GM12878 (cell line): ENCODE results near the gene FREY1. TPM values are rescaled to one million over a fixed set of nuclear protein-coding genes. Genes with fewer than 3 reads are reported as not detected.

ENCODE experiments used
- ATAC-seq: fragments of 200-7000 bp; cut with Tn5 transposase; 3 replicates; pipeline ENCODE4 v1.9.1; 2020; ENCODE audit warnings: mild to moderate bottlenecking, moderate library complexity
- BruUV-seq: library from RNA; stranded (reverse); fragments of 400-500 nt; replicated peaks from 2 replicates; lab custom pipeline; 2021; lab: Mats Ljungman, UMichigan
- CTCF ChIA-PET: fragments of 300-600 bp; sonication (Branson Sonifier 250); formaldehyde crosslinking; extraction: SDS; loops from one replicate; lab custom pipeline; 2021; ENCODE audit warnings: inconsistent platforms; lab: Yijun Ruan, JAX
- POLR2A ChIA-PET: fragments of 350-600 bp; formaldehyde crosslinking; extraction: SDS; loops from one replicate; lab custom pipeline; 2021; ENCODE audit warnings: inconsistent platforms; lab: Charles Lee
- RAD21 ChIA-PET: fragments of 300-600 bp; sonication (Branson Sonifier 250); formaldehyde crosslinking; loops from one replicate; lab custom pipeline; 2023; ENCODE audit warnings: antibody characterized with exemption; ENCODE audit not compliant: unreplicated experiment; lab: Charles Lee
- SMC1A ChIA-PET: fragments of 300-600 bp; sonication (Branson Sonifier 250); formaldehyde crosslinking; loops from one replicate; lab custom pipeline; 2023; ENCODE audit not compliant: unreplicated experiment, uncharacterized antibody; lab: Charles Lee
- DNase-seq: peaks from one replicate; pipeline ENCODE4 v3.0.0-alpha.2; 2011; ENCODE audit warnings: low read depth, low spot score
- FAIRE-seq: peaks from 3 replicates; lab custom pipeline; 2011; peaks lifted over from hg19 to GRCh38; lab: Jason Lieb, UNC
- H2AFZ ChIP-seq: 2 replicates; pipeline ENCODE4 v1.6.0; 2011; ENCODE audit warnings: low read depth, low read length, control low read depth; ENCODE audit not compliant: control insufficient read depth
- H3K27ac ChIP-seq: 2 replicates; pipeline ENCODE4 v1.5.1; 2011; ENCODE audit warnings: control low read depth; ENCODE audit not compliant: control insufficient read depth, insufficient read depth
- H3K27me3 ChIP-seq, 2 experiments: replicated peaks in 1 of 2; 2 replicates each; pipeline versions ENCODE4 v1.6.0 to v1.6.1; 2011; ENCODE audit warnings: low read length in 1 of 2; ENCODE audit not compliant: control insufficient read depth in 2 of 2, insufficient read depth in 2 of 2
- H3K36me3 ChIP-seq, 2 experiments: 2 replicates each; pipeline ENCODE4 v1.5.1; 2011; ENCODE audit warnings: low read length in 1 of 2; ENCODE audit not compliant: control insufficient read depth in 2 of 2, insufficient read depth in 2 of 2
- H3K4me1 ChIP-seq: 2 replicates; pipeline ENCODE4 v1.6.1; 2011; ENCODE audit warnings: mild to moderate bottlenecking, low read length, moderate library complexity, mixed read lengths; ENCODE audit not compliant: control insufficient read depth, insufficient read depth
- H3K4me2 ChIP-seq: 2 replicates; pipeline ENCODE4 v1.6.0; 2011; ENCODE audit warnings: control low read depth; ENCODE audit not compliant: control insufficient read depth, insufficient read depth
- H3K4me3 ChIP-seq: fragments of 200-600 bp; sonication (generic); 2 replicates; pipeline ENCODE4 v1.5.1; 2016
- H3K79me2 ChIP-seq: 2 replicates; pipeline ENCODE4 v1.6.0; 2011; ENCODE audit warnings: low read length; ENCODE audit not compliant: control insufficient read depth, insufficient read depth
- H3K9ac ChIP-seq: 2 replicates; pipeline ENCODE4 v1.8.0; 2011; ENCODE audit warnings: low read length, control low read depth, mixed read lengths; ENCODE audit not compliant: control insufficient read depth, insufficient read depth
- H3K9me3 ChIP-seq: replicated peaks from 3 replicates; pipeline ENCODE4 v1.5.1; 2011; ENCODE audit warnings: mild to moderate bottlenecking, low read length; ENCODE audit not compliant: control insufficient read depth, insufficient read depth
- H4K20me1 ChIP-seq: 2 replicates; pipeline ENCODE4 v1.6.0; 2011; ENCODE audit not compliant: control insufficient read depth, insufficient read depth
- BCL11A ChIP-seq: IDR thresholded peaks from 2 replicates; pipeline ENCODE4 v1.6.1; 2011; ENCODE audit warnings: low read depth, low read length
- CREM ChIP-seq: IDR thresholded peaks from 2 replicates; pipeline ENCODE4 v1.6.1; 2014; ENCODE audit warnings: antibody characterized with exemption, low read depth
- ETV6 ChIP-seq, 2 experiments: fragments of 450-650 bp in 1 of 2; IDR thresholded peaks in 1 of 2; conservative IDR thresholded peaks in 1 of 2; 2 replicates each; pipeline ENCODE4 v1.6.1; 2014; ENCODE audit warnings: antibody characterized with exemption in 1 of 2, borderline replicate concordance in 1 of 2, low read depth in 1 of 2, mild to moderate bottlenecking in 1 of 2, moderate library complexity in 1 of 2
- HDAC2 ChIP-seq: fragments of 200-600 bp; sonication (generic); IDR thresholded peaks from 2 replicates; pipeline ENCODE4 v1.6.1; 2017
- MEF2B ChIP-seq: fragments of 450-650 bp; IDR thresholded peaks from 2 replicates; pipeline ENCODE4 v1.6.1; 2018; ENCODE audit warnings: mild to moderate bottlenecking, moderate library complexity; ENCODE audit not compliant: partially characterized antibody, poor library complexity, severe bottlenecking
- MYC ChIP-seq: IDR thresholded peaks from 2 replicates; pipeline ENCODE4 v1.6.1; 2011; ENCODE audit warnings: mild to moderate bottlenecking, low read length, moderate library complexity, inconsistent platforms; ENCODE audit not compliant: insufficient read depth, insufficient replicate concordance, insufficient read length, severe bottlenecking
- NFIC ChIP-seq: IDR thresholded peaks from 2 replicates; pipeline ENCODE4 v1.6.1; 2012; ENCODE audit warnings: low read depth, mild to moderate bottlenecking, inconsistent platforms, low read length, moderate library complexity
- NFXL1 ChIP-seq: fragments of 450-650 bp; IDR thresholded peaks from 2 replicates; pipeline ENCODE4 v1.6.1; 2017; ENCODE audit warnings: antibody characterized with exemption, mild to moderate bottlenecking, borderline replicate concordance
- NR2C2 ChIP-seq: IDR thresholded peaks from 2 replicates; pipeline ENCODE4 v1.6.1; 2011; ENCODE audit warnings: borderline replicate concordance, low read depth; ENCODE audit not compliant: control insufficient read depth, insufficient read length
- SIX5 ChIP-seq: IDR thresholded peaks from 2 replicates; pipeline ENCODE4 v1.6.1; 2011; ENCODE audit warnings: mild to moderate bottlenecking, low read depth, low read length, moderate library complexity; ENCODE audit not compliant: severe bottlenecking
- SMAD5 ChIP-seq: IDR thresholded peaks from 2 replicates; pipeline ENCODE4 v1.6.1; 2016; ENCODE audit warnings: antibody characterized with exemption, low read depth
- SP1 ChIP-seq: IDR thresholded peaks from one replicate; pipeline ENCODE4 v1.6.1; 2011; ENCODE audit warnings: low read depth, low read length
- SREBF1 ChIP-seq: IDR thresholded peaks from 2 replicates; pipeline ENCODE4 v1.6.1; 2012; ENCODE audit warnings: mild to moderate bottlenecking, low read length
- STAT1 ChIP-seq: fragments of 450-650 bp; conservative IDR thresholded peaks from 2 replicates; pipeline ENCODE4 v1.6.1; 2014; ENCODE audit warnings: antibody characterized with exemption, mild to moderate bottlenecking
- TCF3 ChIP-seq: IDR thresholded peaks from 2 replicates; pipeline ENCODE4 v1.6.1; 2012; ENCODE audit warnings: low read depth, mild to moderate bottlenecking, low read length, borderline replicate concordance; ENCODE audit not compliant: insufficient read depth
- USF2 ChIP-seq: IDR thresholded peaks from 2 replicates; pipeline ENCODE4 v1.6.1; 2011; ENCODE audit warnings: low read depth, low read length, improper control_type of control experiment, borderline replicate concordance
- YY1 ChIP-seq: IDR thresholded peaks from 2 replicates; pipeline ENCODE4 v1.6.1; 2011; ENCODE audit warnings: low read depth, mild to moderate bottlenecking, low read length
- WGBS: methylation state at CpG from one replicate; pipeline ENCODE4 v1.1.6; 2016; ENCODE audit warnings: low lambda C conversion rate; ENCODE audit not compliant: insufficient replicate concordance, insufficient coverage; ENCODE audit errors: missing lambda C conversion rate; 5-methylcytosine and 5-hydroxymethylcytosine counted together
- in situ Hi-C: fragments of 300-500 bp; cut with MboI; formaldehyde crosslinking; loops from 9 replicates; pipeline ENCODE4 v1.14.3; 2018; ENCODE audit warnings: mixed read lengths
- intact Hi-C: fragments of 100-400 bp; cut with micrococcal nuclease; formaldehyde crosslinking; loops from one replicate; pipeline ENCODE4 v1.14.2; 2022; ENCODE audit not compliant: unreplicated experiment
- polyA plus RNA-seq, 11 experiments: library from polyadenylated mRNA; depleted of rRNA in 4 of 11; unstranded in 6 of 11; stranded (reverse) in 5 of 11; fragments of >200 nt; fragmentation: Nextera tagmentation in 4 of 11; fragmentation: Illumina TruSeq in 1 of 11; extraction: Ambion mirVana in 4 of 11; extraction: Trizol in 1 of 11; gene quantifications; 1 replicate in 1 of 11; 2 replicates in 10 of 11; pipeline versions ENCODE4 v1.2.1 to v1.2.3, GENCODE V29; 2011 to 2016; ENCODE audit warnings: inconsistent platforms in 2 of 11, missing spikeins in 2 of 11, low read depth in 1 of 11
- total RNA-seq, 4 experiments: library from RNA; depleted of rRNA in 3 of 4; stranded (reverse); fragments of >200 nt in 3 of 4; fragmentation: Illumina TruSeq in 1 of 4; extraction: Trizol in 1 of 4; gene quantifications; 2 replicates each; pipeline versions ENCODE4 v1.2.1 to v1.2.3, GENCODE V29; 2013 to 2021
- TF ChIP-seq, protein P1 (sequence below): fragments of 450-650 bp; IDR thresholded peaks from 2 replicates; pipeline ENCODE4 v1.6.1; 2017; ENCODE audit warnings: mild to moderate bottlenecking, moderate library complexity

The FREY1 gene
- total and polyA plus RNA-seq, 10 of the 15 experiments (the other 5 are each of a cell fraction or from before 2014, with no cell fraction given): 0.13 to 1.7 (median 0.39) TPM; not detected in 3

DNA sequence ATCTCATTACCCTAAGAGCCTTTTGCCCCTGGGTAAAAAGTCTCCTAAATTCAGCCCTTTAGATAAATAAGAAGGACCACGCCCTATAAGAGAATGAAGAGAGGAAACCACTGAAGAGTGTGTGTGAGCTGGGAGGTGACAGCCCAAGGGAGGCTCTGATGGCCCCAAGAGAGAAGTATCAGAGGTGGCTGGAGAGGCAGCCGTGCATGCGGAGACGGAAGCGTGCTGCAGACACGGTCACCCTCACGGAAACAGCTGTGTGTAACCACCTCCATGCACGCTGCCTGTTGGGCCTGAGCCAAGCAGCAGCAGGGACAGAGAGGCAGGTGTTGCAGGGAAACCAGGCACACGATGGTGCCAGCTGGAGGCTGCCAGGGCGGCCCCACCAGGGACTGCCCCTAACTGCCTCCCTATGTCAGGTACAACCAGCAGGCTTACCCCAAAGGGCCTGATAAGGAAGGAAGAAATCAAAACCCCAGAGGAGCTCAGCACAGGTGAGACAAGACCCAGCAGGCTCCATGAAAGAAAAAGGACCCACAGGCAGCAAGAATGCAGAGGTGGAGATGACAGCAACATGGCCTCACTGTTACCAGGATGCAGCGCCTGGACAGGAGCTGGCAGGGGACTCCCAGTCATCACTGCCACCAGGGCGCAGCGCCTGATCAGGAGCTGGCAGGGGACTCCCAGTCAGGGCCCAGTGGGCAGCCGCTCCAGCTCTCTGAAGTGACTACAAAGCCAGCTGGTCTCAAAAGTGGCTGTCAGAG lies 23.1 kb upstream of the FREY1 start:
- peak overlapping the region; percentile 35 for H3K27ac ChIP-seq
- no peaks in the 10 kb centered on the region for H3K9me3 ChIP-seq
- no peaks in the 10 kb centered on the region for H3K79me2 ChIP-seq
- H3K4me1 ChIP-seq: peaks cover 49% of the 10 kb centered on the region
- SMC1A ChIA-PET: interaction anchor here (0.5 to 2.9 kb wide), 14 partner anchors 8 to 188 kb away, joined by 3 to 31 read pairs (median 5); partner anchors contain the start of genes CRY2 and PEX16
- no peak overlapping the region for H3K9ac ChIP-seq
- ATAC-seq: peak; percentile 89
- in situ Hi-C loops (no loop called here), intact Hi-C loops (loop anchor here (1.0 kb wide), 2 partner anchors 12 to 192 kb away; no protein-coding TSS in a partner anchor)
- RAD21 ChIA-PET: interaction anchor here (0.7 to 3.2 kb wide), 17 partner anchors 9 to 189 kb away, joined by 3 to 29 read pairs (median 4); partner anchors contain the start of genes CRY2 and PEX16
- peaks cover 3 to 12% of the 10 kb centered on the region in 2 experiments; a peak in 2 of 4 replicates for H3K36me3 ChIP-seq
- POLR2A ChIA-PET: interaction anchor here (0.5 to 3.1 kb wide), 7 partner anchors 9 to 622 kb away, joined by 3 to 27 read pairs (median 6); partner anchors contain the start of gene PEX16
- no peak overlapping the region for H2AFZ ChIP-seq
- no TSS peak for BruUV-seq
- H3K27me3 ChIP-seq: no peaks in the 10 kb centered on the region; a peak in 1 of 4 replicates
- DNase-seq: peak; percentile 88
- H3K4me3 ChIP-seq: no peak overlapping the region
- H3K4me2 ChIP-seq: peak overlapping the region; percentile 69
- CTCF ChIA-PET: interaction anchor here (0.7 to 3.3 kb wide), 15 partner anchors 9 to 308 kb away, joined by 3 to 20 read pairs (median 3); partner anchors contain the start of genes CRY2 and PEX16
- 2% methylated on average over 14 of the region's 14 CpGs for WGBS
- H4K20me1 ChIP-seq: peaks cover 6% of the 10 kb centered on the region
- FAIRE-seq: peak; percentile 98
- TF ChIP-seq ETV6 (conservative IDR thresholded peaks at IDR 0.05 in 1 of 2, IDR thresholded peaks at IDR 0.05 in 1 of 2; ENCODE audit: borderline replicate concordance in 1 of 2, low read depth in 1 of 2) (peak in 1 of 2 experiments; percentile 77; a peak in 2 of 4 replicates), MYC (no peak), SP1 (peak; percentile 71), CREM (peak; percentile 71; the same call in 1 of the 2 replicates), STAT1 (no peak), SIX5 (peak; percentile 11), TCF3 (peak; percentile 99), NR2C2 (no peak), YY1 (peak; percentile 46; the same call in 1 of the 2 replicates), SREBF1 (peak; percentile 72), MEF2B (peak; percentile 99), USF2 (no peak; the same call in 1 of the 2 replicates), NFXL1 (no peak), NFIC (peak; percentile 86), BCL11A (peak; percentile 83), SMAD5 (no peak), HDAC2 (no peak)
- TF ChIP-seq, protein P1, sequence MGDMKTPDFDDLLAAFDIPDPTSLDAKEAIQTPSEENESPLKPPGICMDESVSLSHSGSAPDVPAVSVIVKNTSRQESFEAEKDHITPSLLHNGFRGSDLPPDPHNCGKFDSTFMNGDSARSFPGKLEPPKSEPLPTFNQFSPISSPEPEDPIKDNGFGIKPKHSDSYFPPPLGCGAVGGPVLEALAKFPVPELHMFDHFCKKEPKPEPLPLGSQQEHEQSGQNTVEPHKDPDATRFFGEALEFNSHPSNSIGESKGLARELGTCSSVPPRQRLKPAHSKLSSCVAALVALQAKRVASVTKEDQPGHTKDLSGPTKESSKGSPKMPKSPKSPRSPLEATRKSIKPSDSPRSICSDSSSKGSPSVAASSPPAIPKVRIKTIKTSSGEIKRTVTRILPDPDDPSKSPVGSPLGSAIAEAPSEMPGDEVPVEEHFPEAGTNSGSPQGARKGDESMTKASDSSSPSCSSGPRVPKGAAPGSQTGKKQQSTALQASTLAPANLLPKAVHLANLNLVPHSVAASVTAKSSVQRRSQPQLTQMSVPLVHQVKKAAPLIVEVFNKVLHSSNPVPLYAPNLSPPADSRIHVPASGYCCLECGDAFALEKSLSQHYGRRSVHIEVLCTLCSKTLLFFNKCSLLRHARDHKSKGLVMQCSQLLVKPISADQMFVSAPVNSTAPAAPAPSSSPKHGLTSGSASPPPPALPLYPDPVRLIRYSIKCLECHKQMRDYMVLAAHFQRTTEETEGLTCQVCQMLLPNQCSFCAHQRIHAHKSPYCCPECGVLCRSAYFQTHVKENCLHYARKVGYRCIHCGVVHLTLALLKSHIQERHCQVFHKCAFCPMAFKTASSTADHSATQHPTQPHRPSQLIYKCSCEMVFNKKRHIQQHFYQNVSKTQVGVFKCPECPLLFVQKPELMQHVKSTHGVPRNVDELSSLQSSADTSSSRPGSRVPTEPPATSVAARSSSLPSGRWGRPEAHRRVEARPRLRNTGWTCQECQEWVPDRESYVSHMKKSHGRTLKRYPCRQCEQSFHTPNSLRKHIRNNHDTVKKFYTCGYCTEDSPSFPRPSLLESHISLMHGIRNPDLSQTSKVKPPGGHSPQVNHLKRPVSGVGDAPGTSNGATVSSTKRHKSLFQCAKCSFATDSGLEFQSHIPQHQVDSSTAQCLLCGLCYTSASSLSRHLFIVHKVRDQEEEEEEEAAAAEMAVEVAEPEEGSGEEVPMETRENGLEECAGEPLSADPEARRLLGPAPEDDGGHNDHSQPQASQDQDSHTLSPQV: 0 out of 2 replicates have a peak, but pooled peaks have one; percentile 40
